ENCODE data around the gene TBX18. TPM values are rescaled to one million over a fixed set of nuclear protein-coding genes. Genes with fewer than 3 reads are reported as not detected.

The TBX18 gene
- polyA plus RNA-seq, 2 donors = 0.57 to 0.89 TPM

DNA sequence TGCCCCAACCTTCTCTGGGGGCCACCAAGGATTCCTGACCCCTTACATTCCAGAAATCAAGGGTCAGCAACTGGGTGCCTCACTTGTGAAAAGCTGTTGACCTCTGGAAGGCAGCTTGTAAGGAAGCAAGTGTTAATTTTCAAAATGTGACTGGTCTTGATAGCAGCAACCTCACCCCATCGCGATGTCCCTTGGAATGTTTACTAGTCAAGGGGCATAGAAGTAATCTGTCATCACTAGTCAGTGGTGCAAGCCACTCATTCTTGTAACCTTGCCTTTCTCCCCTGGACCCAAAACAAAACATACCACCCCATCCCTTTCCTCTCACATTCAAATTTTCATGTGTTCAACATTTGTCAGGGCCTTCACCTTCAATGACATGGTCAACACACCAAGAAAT, 30.5 kb downstream of the TBX18 start:
- Histone ChIP-seq H3K36me3 (ENCODE audit: control insufficient read depth in 2 of 2, insufficient read depth in 2 of 2, low read length in 1 of 2) (no peaks in the 10 kb centered on the region), H3K27ac (ENCODE audit: low read depth in 2 of 2, low read length in 1 of 2) (no peak overlapping the region), H3K4me3 (ENCODE audit: low read depth in 1 of 2, low read length in 2 of 2) (no peak overlapping the region), H3K27me3 (ENCODE audit: control insufficient read depth in 1 of 2, insufficient read depth in 2 of 2, low read length in 2 of 2) (no peaks in the 10 kb centered on the region), H3K9me3 (ENCODE audit: control insufficient read depth in 2 of 2, insufficient read depth in 1 of 2, low read depth in 1 of 2, low read length in 1 of 2) (no peaks in the 10 kb centered on the region), H3K4me1 (ENCODE audit: control insufficient read depth in 2 of 2, insufficient read depth in 2 of 2, low read length in 1 of 2) (no peaks in the 10 kb centered on the region)
- 43 to 44% methylated on average over 2 of the region's 2 CpGs for WGBS, 2 donors

DNA sequence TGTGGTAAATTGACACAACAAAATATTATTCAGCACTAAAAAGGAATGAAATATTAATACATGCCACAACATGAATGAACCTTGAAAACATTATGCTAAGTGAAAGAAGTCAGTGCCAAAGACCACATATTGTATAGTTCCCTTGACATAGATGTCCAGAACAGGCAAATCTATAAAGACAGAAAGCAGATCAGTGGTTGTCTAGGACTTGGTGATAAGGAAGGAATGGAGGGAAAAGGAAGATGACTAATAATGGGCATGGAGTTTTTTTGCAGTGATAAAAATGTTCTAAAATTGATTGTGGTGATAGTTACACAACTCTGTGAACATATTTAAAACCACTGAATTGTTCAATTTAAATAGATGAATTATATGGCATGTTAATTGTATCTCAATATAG, 32.5 kb downstream of the TBX18 start:
- no peaks in the 10 kb centered on the region for H3K36me3 ChIP-seq (ENCODE audit: control insufficient read depth in 2 of 2, insufficient read depth in 2 of 2, low read length in 1 of 2)
- no peaks in the 10 kb centered on the region for H3K9me3 ChIP-seq (ENCODE audit: control insufficient read depth in 2 of 2, insufficient read depth in 1 of 2, low read depth in 1 of 2, low read length in 1 of 2)
- H3K4me1 ChIP-seq (ENCODE audit: control insufficient read depth in 2 of 2, insufficient read depth in 2 of 2, low read length in 1 of 2) = no peaks in the 10 kb centered on the region
- no peaks in the 10 kb centered on the region for H3K27me3 ChIP-seq (ENCODE audit: control insufficient read depth in 1 of 2, insufficient read depth in 2 of 2, low read length in 2 of 2)
- H3K27ac ChIP-seq (ENCODE audit: low read depth in 2 of 2, low read length in 1 of 2) = no peak overlapping the region
- no peak overlapping the region for H3K4me3 ChIP-seq (ENCODE audit: low read depth in 1 of 2, low read length in 2 of 2)

DNA sequence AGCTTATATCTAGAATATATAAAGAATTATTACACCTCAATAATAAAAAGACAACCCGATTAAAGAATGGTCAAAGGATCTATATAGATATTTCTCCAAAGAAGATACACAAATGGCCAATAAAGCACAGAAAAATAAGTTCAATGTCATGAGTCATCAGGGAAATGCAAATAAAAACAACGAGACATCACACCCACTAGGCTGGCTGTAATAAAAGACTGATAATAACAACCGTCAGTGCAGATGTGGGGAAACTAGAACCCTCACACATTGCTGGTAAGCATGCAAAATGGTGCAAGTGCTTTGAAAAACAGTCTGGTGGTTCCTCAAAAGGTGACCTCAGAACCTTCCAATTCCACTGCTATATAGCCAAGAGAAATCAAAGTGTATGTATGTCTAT, 33.0 kb downstream of the TBX18 start:
- no peak overlapping the region for H3K27ac ChIP-seq (ENCODE audit: low read depth in 2 of 2, low read length in 1 of 2)
- WGBS, 2 donors = 61 to 72% methylated on average over 3 of the region's 3 CpGs

GRCh38 chr6:84728602-84729001, 35.8 kb downstream of the TBX18 start:
- Histone ChIP-seq H3K4me1 (ENCODE audit: control insufficient read depth in 2 of 2, insufficient read depth in 2 of 2, low read length in 1 of 2) (no peaks in the 10 kb centered on the region), H3K27me3 (ENCODE audit: control insufficient read depth in 1 of 2, insufficient read depth in 2 of 2, low read length in 2 of 2) (no peaks in the 10 kb centered on the region), H3K9me3 (ENCODE audit: control insufficient read depth in 2 of 2, insufficient read depth in 1 of 2, low read depth in 1 of 2, low read length in 1 of 2) (no peaks in the 10 kb centered on the region)

More for the DNA sequence above, 33.0 kb downstream of the TBX18 start:
- H3K9me3 ChIP-seq (ENCODE audit: control insufficient read depth in 2 of 2, insufficient read depth in 1 of 2, low read depth in 1 of 2, low read length in 1 of 2) = no peaks in the 10 kb centered on the region
- no peak overlapping the region for H3K4me3 ChIP-seq (ENCODE audit: low read depth in 1 of 2, low read length in 2 of 2)
- H3K4me1 ChIP-seq (ENCODE audit: control insufficient read depth in 2 of 2, insufficient read depth in 2 of 2, low read length in 1 of 2) = no peaks in the 10 kb centered on the region
- H3K36me3 ChIP-seq (ENCODE audit: control insufficient read depth in 2 of 2, insufficient read depth in 2 of 2, low read length in 1 of 2) = no peaks in the 10 kb centered on the region
- no peaks in the 10 kb centered on the region for H3K27me3 ChIP-seq (ENCODE audit: control insufficient read depth in 1 of 2, insufficient read depth in 2 of 2, low read length in 2 of 2)

DNA sequence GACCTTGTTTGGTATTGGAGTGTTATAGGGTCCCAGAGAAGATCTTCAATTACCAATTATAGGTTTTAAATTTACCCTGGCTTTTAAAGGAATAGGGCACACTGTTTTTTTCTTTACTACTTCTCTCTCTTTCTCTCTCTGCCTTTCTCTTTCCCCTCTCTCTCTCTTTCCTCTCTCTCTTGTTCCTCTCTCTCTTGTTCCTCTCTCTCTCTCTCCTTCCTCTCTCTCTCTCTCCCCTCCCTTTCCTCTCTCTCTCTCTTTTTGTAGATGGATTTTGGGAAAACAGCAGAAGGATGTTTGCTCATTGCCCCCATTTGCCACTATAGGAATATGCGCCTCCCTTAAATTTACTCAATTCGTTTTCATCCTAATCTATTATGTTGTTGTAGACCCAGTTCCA, 45.2 kb downstream of the TBX18 start:
- Histone ChIP-seq H3K27me3 (ENCODE audit: control insufficient read depth in 1 of 2, insufficient read depth in 2 of 2, low read length in 2 of 2) (no peaks in the 10 kb centered on the region), H3K4me3 (ENCODE audit: low read depth in 1 of 2, low read length in 2 of 2) (no peak overlapping the region), H3K4me1 (ENCODE audit: control insufficient read depth in 2 of 2, insufficient read depth in 2 of 2, low read length in 1 of 2) (no peaks in the 10 kb centered on the region), H3K36me3 (ENCODE audit: control insufficient read depth in 2 of 2, insufficient read depth in 2 of 2, low read length in 1 of 2) (no peaks in the 10 kb centered on the region), H3K27ac (ENCODE audit: low read depth in 2 of 2, low read length in 1 of 2) (no peak overlapping the region), H3K9me3 (ENCODE audit: control insufficient read depth in 2 of 2, insufficient read depth in 1 of 2, low read depth in 1 of 2, low read length in 1 of 2) (no peaks in the 10 kb centered on the region)
- WGBS, 2 donors = 63% methylated on average over 2 of the region's 2 CpGs

More at GRCh38 chr6:84728602-84729001, 35.8 kb downstream of the TBX18 start:
- no peak overlapping the region for H3K27ac ChIP-seq (ENCODE audit: low read depth in 2 of 2, low read length in 1 of 2)
- H3K4me3 ChIP-seq (ENCODE audit: low read depth in 1 of 2, low read length in 2 of 2) = no peak overlapping the region
- H3K36me3 ChIP-seq (ENCODE audit: control insufficient read depth in 2 of 2, insufficient read depth in 2 of 2, low read length in 1 of 2) = no peaks in the 10 kb centered on the region

GRCh38 chr6:84718038-84718955, 46.1 kb downstream of the TBX18 start:
- no peaks in the 10 kb centered on the region for H3K27me3 ChIP-seq (ENCODE audit: control insufficient read depth in 1 of 2, insufficient read depth in 2 of 2, low read length in 2 of 2)
- H3K27ac ChIP-seq (ENCODE audit: low read depth in 2 of 2, low read length in 1 of 2) = no peak overlapping the region
- no peaks in the 10 kb centered on the region for H3K4me1 ChIP-seq (ENCODE audit: control insufficient read depth in 2 of 2, insufficient read depth in 2 of 2, low read length in 1 of 2)
- H3K9me3 ChIP-seq (ENCODE audit: control insufficient read depth in 2 of 2, insufficient read depth in 1 of 2, low read depth in 1 of 2, low read length in 1 of 2) = no peaks in the 10 kb centered on the region
- 43 to 48% methylated on average over 5 of the region's 5 CpGs for WGBS, 2 donors
- H3K36me3 ChIP-seq (ENCODE audit: control insufficient read depth in 2 of 2, insufficient read depth in 2 of 2, low read length in 1 of 2) = no peaks in the 10 kb centered on the region
- no peak overlapping the region for H3K4me3 ChIP-seq (ENCODE audit: low read depth in 1 of 2, low read length in 2 of 2)

- WGBS, 2 donors = 54 to 55% methylated on average over 1 of the region's 1 CpG
These were observed 55.3 kb downstream of the TBX18 start for GRCh38 chr6:84709121-84709520.

DNA sequence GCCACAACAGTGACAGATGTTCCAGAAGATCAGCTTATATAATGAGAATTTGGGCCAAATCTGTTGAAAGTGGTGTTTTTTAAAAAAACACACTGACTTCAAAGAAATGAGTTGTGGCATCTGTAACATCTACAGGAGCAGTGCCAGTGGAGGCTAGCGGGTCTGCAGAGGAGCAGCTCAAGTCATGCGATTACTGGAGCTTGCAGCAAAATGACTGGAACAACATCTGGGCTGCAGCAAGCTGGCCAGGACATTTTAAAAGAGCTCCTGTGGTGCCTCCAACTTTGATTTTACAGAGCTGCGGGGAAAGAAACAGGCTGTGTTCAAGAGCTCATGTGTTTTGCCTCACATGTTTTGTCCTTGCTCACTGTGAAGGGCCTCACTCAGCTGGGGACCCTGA, 57.2 kb downstream of the TBX18 start:
- Histone ChIP-seq H3K4me3 (ENCODE audit: low read depth in 1 of 2, low read length in 2 of 2) (no peak overlapping the region), H3K36me3 (ENCODE audit: control insufficient read depth in 2 of 2, insufficient read depth in 2 of 2, low read length in 1 of 2) (no peaks in the 10 kb centered on the region), H3K27ac (ENCODE audit: low read depth in 2 of 2, low read length in 1 of 2) (no peak overlapping the region), H3K27me3 (ENCODE audit: control insufficient read depth in 1 of 2, insufficient read depth in 2 of 2, low read length in 2 of 2) (no peaks in the 10 kb centered on the region), H3K9me3 (ENCODE audit: control insufficient read depth in 2 of 2, insufficient read depth in 1 of 2, low read depth in 1 of 2, low read length in 1 of 2) (no peaks in the 10 kb centered on the region), H3K4me1 (ENCODE audit: control insufficient read depth in 2 of 2, insufficient read depth in 2 of 2, low read length in 1 of 2) (no peaks in the 10 kb centered on the region)
- WGBS, 2 donors = 54 to 76% methylated on average over 3 of the region's 3 CpGs

More at GRCh38 chr6:84709121-84709520, 55.3 kb downstream of the TBX18 start:
- H3K36me3 ChIP-seq (ENCODE audit: control insufficient read depth in 2 of 2, insufficient read depth in 2 of 2, low read length in 1 of 2) = no peaks in the 10 kb centered on the region
- no peak overlapping the region for H3K4me3 ChIP-seq (ENCODE audit: low read depth in 1 of 2, low read length in 2 of 2)
- H3K4me1 ChIP-seq (ENCODE audit: control insufficient read depth in 2 of 2, insufficient read depth in 2 of 2, low read length in 1 of 2) = no peaks in the 10 kb centered on the region
- H3K27me3 ChIP-seq (ENCODE audit: control insufficient read depth in 1 of 2, insufficient read depth in 2 of 2, low read length in 2 of 2) = no peaks in the 10 kb centered on the region
- H3K9me3 ChIP-seq (ENCODE audit: control insufficient read depth in 2 of 2, insufficient read depth in 1 of 2, low read depth in 1 of 2, low read length in 1 of 2) = no peaks in the 10 kb centered on the region
- H3K27ac ChIP-seq (ENCODE audit: low read depth in 2 of 2, low read length in 1 of 2) = no peak overlapping the region

DNA sequence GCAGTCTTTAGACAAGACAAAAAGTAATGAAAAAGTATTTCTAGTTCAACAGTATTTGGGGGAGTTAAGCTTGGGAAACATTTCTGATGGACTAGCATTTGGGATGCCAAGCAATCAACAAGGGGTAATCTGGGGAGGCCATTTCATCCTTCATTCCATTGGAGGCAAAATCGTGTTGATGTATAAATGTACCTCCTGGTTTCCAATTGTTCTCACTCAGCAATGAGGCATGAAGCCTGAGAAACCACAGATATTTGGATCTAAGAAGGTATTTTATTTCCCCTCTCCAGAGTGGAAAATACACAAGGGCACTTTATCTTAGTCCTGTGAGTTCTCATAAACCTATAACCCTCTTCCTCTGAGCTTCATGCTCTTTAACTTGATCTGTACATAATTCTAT, 68.2 kb downstream of the TBX18 start:
- Histone ChIP-seq H3K27me3 (ENCODE audit: control insufficient read depth in 1 of 2, insufficient read depth in 2 of 2, low read length in 2 of 2) (no peaks in the 10 kb centered on the region), H3K9me3 (ENCODE audit: control insufficient read depth in 2 of 2, insufficient read depth in 1 of 2, low read depth in 1 of 2, low read length in 1 of 2) (peaks cover 0 to 2% of the 10 kb centered on the region in 2 donors), H3K27ac (ENCODE audit: low read depth in 2 of 2, low read length in 1 of 2) (no peak overlapping the region), H3K36me3 (ENCODE audit: control insufficient read depth in 2 of 2, insufficient read depth in 2 of 2, low read length in 1 of 2) (no peaks in the 10 kb centered on the region), H3K4me3 (ENCODE audit: low read depth in 1 of 2, low read length in 2 of 2) (no peak overlapping the region), H3K4me1 (ENCODE audit: control insufficient read depth in 2 of 2, insufficient read depth in 2 of 2, low read length in 1 of 2) (no peaks in the 10 kb centered on the region)
- 60 to 67% methylated on average over 1 of the region's 1 CpG for WGBS, 2 donors

Data from esophagus (tissue), 2 donors.